K562 (cell line): ENCODE measurements around the gene ARHGAP35. TPM values are rescaled to one million over a fixed set of nuclear protein-coding genes. Genes with fewer than 3 reads are reported as not detected.

Experiments used
- AFF1 ChIP-seq, 2 experiments: fragments of 450-650 bp; IDR thresholded peaks; 2 replicates each; pipeline ENCODE4 v1.6.1; 2018; ENCODE audit warnings: mild to moderate bottlenecking in 2 of 2, low read depth in 1 of 2; ENCODE audit not compliant: partially characterized antibody in 2 of 2
- ATF3 ChIP-seq, 2 experiments: fragments of 450-650 bp in 1 of 2; sonication (generic) in 1 of 2; formaldehyde crosslinking in 1 of 2; IDR thresholded peaks in 1 of 2; conservative IDR thresholded peaks in 1 of 2; 2 replicates each; pipeline versions ENCODE4 v1.6.1 to v1.8.1; 2016 to 2023; ENCODE audit warnings: mild to moderate bottlenecking in 2 of 2, moderate library complexity in 2 of 2, inconsistent platforms in 1 of 2, missing genetic modification reagents in 1 of 2
- FOXJ3 ChIP-seq: sonication (generic); formaldehyde crosslinking; IDR thresholded peaks from 2 replicates; pipeline ENCODE4 v1.4.0; 2020; ENCODE audit warnings: mild to moderate bottlenecking, missing genetic modification reagents
- GABPB2 ChIP-seq: fragments of 250-450 bp; sonication (Bioruptor Pico); conservative IDR thresholded peaks from 2 replicates; pipeline ENCODE4 v1.5.1; 2021; ENCODE audit warnings: mild to moderate bottlenecking
- HDAC2 ChIP-seq: fragments of 450-650 bp; IDR thresholded peaks from 2 replicates; pipeline ENCODE4 v1.6.1; 2016; ENCODE audit warnings: mild to moderate bottlenecking
- L3MBTL2 ChIP-seq: fragments of 450-650 bp; IDR thresholded peaks from 2 replicates; pipeline ENCODE4 v1.6.1; 2016; ENCODE audit warnings: mild to moderate bottlenecking, moderate library complexity
- MYBL2 ChIP-seq, 2 experiments: fragments of 450-650 bp in 1 of 2; sonication (generic) in 1 of 2; formaldehyde crosslinking in 1 of 2; IDR thresholded peaks; 2 replicates each; pipeline versions ENCODE4 v1.6.1 to v1.8.1; 2017 to 2022; ENCODE audit warnings: borderline replicate concordance in 1 of 2, inconsistent platforms in 1 of 2, low read depth in 1 of 2, mild to moderate bottlenecking in 1 of 2, missing genetic modification reagents in 1 of 2, moderate library complexity in 1 of 2
- MYNN ChIP-seq, 2 experiments: sonication (generic); formaldehyde crosslinking in 1 of 2; IDR thresholded peaks; 2 replicates each; pipeline versions ENCODE4 v1.5.0 to v1.6.1; 2016 to 2020; ENCODE audit warnings: antibody characterized with exemption in 1 of 2, missing genetic modification reagents in 1 of 2
- PURB ChIP-seq: sonication (generic); formaldehyde crosslinking; IDR thresholded peaks from 2 replicates; pipeline ENCODE4 v1.9.0; 2021; ENCODE audit warnings: low read depth, mild to moderate bottlenecking, missing genetic modification reagents
- RB1 ChIP-seq: fragments of 450-650 bp; IDR thresholded peaks from 2 replicates; pipeline ENCODE4 v1.6.1; 2017; ENCODE audit warnings: low read depth, mild to moderate bottlenecking
- SMC3 ChIP-seq: conservative IDR thresholded peaks from 2 replicates; pipeline ENCODE4 v1.6.1; 2011; ENCODE audit warnings: low read depth, low read length, improper control_type of control experiment; ENCODE audit not compliant: insufficient read depth
- THAP7 ChIP-seq: fragments of 250-450 bp; sonication (Bioruptor Pico); IDR thresholded peaks from 2 replicates; pipeline ENCODE4 v1.5.0; 2021
- TRIM28 ChIP-seq: fragments of 450-650 bp; IDR thresholded peaks from 2 replicates; pipeline ENCODE4 v1.6.1; 2017
- ZBTB12 ChIP-seq: fragments of 250-450 bp; sonication (Bioruptor Pico); IDR thresholded peaks from 2 replicates; pipeline ENCODE4 v1.4.0; 2020
- ZNF197 ChIP-seq: fragments of 200-800 bp; sonication (Bioruptor generic); IDR thresholded peaks from 2 replicates; pipeline ENCODE4 v1.6.1; 2016; ENCODE audit warnings: low read depth, missing genetic modification characterization, missing compliant biosample characterization
- ZNF212 ChIP-seq: fragments of 450-650 bp; formaldehyde crosslinking; IDR thresholded peaks from 2 replicates; pipeline ENCODE4 v1.4.0; 2020; ENCODE audit warnings: mild to moderate bottlenecking
- ZNF561 ChIP-seq: fragments of 450-650 bp; formaldehyde crosslinking; conservative IDR thresholded peaks from 2 replicates; pipeline ENCODE4 v1.4.0; 2020; ENCODE audit warnings: mild to moderate bottlenecking, moderate library complexity
- ZNF584 ChIP-seq: fragments of 200-800 bp; sonication (Bioruptor generic); IDR thresholded peaks from 2 replicates; pipeline ENCODE4 v1.6.1; 2016; ENCODE audit warnings: low read depth, mild to moderate bottlenecking, missing genetic modification characterization, missing compliant biosample characterization
- polyA plus RNA-seq, 8 experiments: library from polyadenylated mRNA; depleted of rRNA in 4 of 8; stranded (reverse) in 5 of 8; unstranded in 3 of 8; fragments of >200 nt; fragmentation: Nextera tagmentation in 2 of 8; fragmentation: Illumina TruSeq in 1 of 8; extraction: Ambion mirVana in 2 of 8; extraction: Trizol in 1 of 8; gene quantifications; 2 replicates each; pipeline versions ENCODE4 v1.2.1 to v1.2.3, GENCODE V29; 2011 to 2014; ENCODE audit warnings: inconsistent platforms in 1 of 8, missing spikeins in 1 of 8
- total RNA-seq, 7 experiments: library from RNA; depleted of rRNA in 6 of 7; stranded (reverse); fragments of >200 nt in 6 of 7; fragmentation: Illumina TruSeq in 2 of 7; extraction: Trizol in 2 of 7; gene quantifications; 2 replicates each; pipeline versions ENCODE4 v1.2.1 to v1.2.3, GENCODE V29; 2011 to 2021; ENCODE audit warnings: low replicate concordance in 1 of 7

Gene ARHGAP35
- total and polyA plus RNA-seq, 9 of the 15 experiments (the other 6 are each of a cell fraction or from before 2014, with no cell fraction given) = 0.27 to 26.4 (median 10.2) TPM

GRCh38 chr19:46860125-46860845, 512 bp upstream of the ARHGAP35 start (continued):
- TF ChIP-seq ATF3 (IDR thresholded peaks at IDR 0.05) (no peak), ATF3 (CRISPR knock-in tag; conservative IDR thresholded peaks at IDR 0.05) (0 out of 2 replicates have a peak, but pooled peaks have one; percentile 20), PURB (CRISPR knock-in tag) (no peak), AFF1 (IDR thresholded peaks at IDR 0.05; ENCODE audit: low read depth in 1 of 2, partially characterized antibody in 2 of 2) (no peak), ZNF197 (CRISPR knock-in tag) (0 out of 2 replicates have a peak, but pooled peaks have one; percentile 24), HDAC2 (no peak; the same call in 1 of the 2 replicates), SMC3 (0 out of 2 replicates have a peak, but pooled peaks have one; percentile 11), MYBL2 (IDR thresholded peaks at IDR 0.05; ENCODE audit: low read depth) (peak; percentile 81), MYBL2 (CRISPR knock-in tag; IDR thresholded peaks at IDR 0.05; ENCODE audit: borderline replicate concordance) (no peak), GABPB2 (CRISPR knock-in tag) (no peak), TRIM28 (no peak), THAP7 (CRISPR knock-in tag) (no peak), ZBTB12 (CRISPR knock-in tag) (no peak), FOXJ3 (CRISPR knock-in tag) (no peak), ZNF561 (CRISPR knock-in tag) (no peak), L3MBTL2 (peak; percentile 100), ZNF584 (CRISPR knock-in tag) (no peak), ZNF212 (CRISPR knock-in tag) (peak; percentile 77), RB1 (no peak; the same call in none of the 2 replicates), MYNN (IDR thresholded peaks at IDR 0.05) (no peak), MYNN (CRISPR knock-in tag; IDR thresholded peaks at IDR 0.05) (no peak)
